Adrenal gland (tissue), 12 donors: Measurements from ENCODE around the gene IL31. TPM values are rescaled to one million over a fixed set of nuclear protein-coding genes. Genes with fewer than 3 reads are reported as not detected.

Source experiments
- DNase-seq, 7 donors: peaks; one replicate each; pipeline ENCODE4 v3.0.0-alpha.2; 2019 to 2020
- H3K27ac ChIP-seq, 5 donors: fragments of 200-600 bp; sonication (generic) in 4 of 5; 1 replicate in 3 of 5; 2 replicates in 2 of 5; pipeline versions ENCODE4 v1.5.1 to v1.8.0; 2016 to 2020; ENCODE audit warnings: mild to moderate bottlenecking in 1 of 5
- H3K27me3 ChIP-seq: fragments of 200-600 bp; 2 replicates; pipeline ENCODE4 v1.8.0; 2021
- H3K36me3 ChIP-seq, 2 donors: fragments of 200-600 bp; replicated peaks in 1 of 2; 1 replicate in 1 of 2; 2 replicates in 1 of 2; pipeline versions ENCODE4 v1.5.1 to v1.8.0; 2018 to 2022
- H3K4me1 ChIP-seq, 2 donors: fragments of 200-600 bp; replicated peaks in 1 of 2; 1 replicate in 1 of 2; 2 replicates in 1 of 2; pipeline versions ENCODE4 v1.5.1 to v1.8.0; 2018 to 2021
- H3K4me3 ChIP-seq, 4 donors: fragments of 200-600 bp; sonication (generic) in 3 of 4; one replicate each; pipeline ENCODE4 v1.5.1; 2016 to 2018
- H3K9me3 ChIP-seq, 3 donors: fragments of 200-600 bp; sonication (generic) in 1 of 3; replicated peaks in 1 of 3; 1 replicate in 2 of 3; 2 replicates in 1 of 3; pipeline versions ENCODE4 v1.5.1 to v1.8.0; 2016 to 2021
- CTCF ChIP-seq, 6 experiments: fragments of 450-650 bp in 4 of 6; fragments of 200-600 bp in 2 of 6; sonication (generic) in 1 of 6; IDR thresholded peaks; 1 replicate in 5 of 6; 2 replicates in 1 of 6; pipeline versions ENCODE4 v1.5.1 to v1.8.0; 2016 to 2021; ENCODE audit warnings: antibody characterized with exemption in 6 of 6, mild to moderate bottlenecking in 2 of 6, moderate library complexity in 1 of 6
- POLR2A ChIP-seq, 2 donors: fragments of 450-650 bp; IDR thresholded peaks; one replicate each; pipeline ENCODE4 v1.6.1; 2017; ENCODE audit warnings: antibody characterized with exemption in 2 of 2, mild to moderate bottlenecking in 2 of 2, moderate library complexity in 1 of 2
- WGBS, 4 donors: extraction: QIAGEN DNeasy Blood & Tissue Kit in 2 of 4; methylation state at CpG; one replicate each; pipeline versions ENCODE4 v1.1.5 to v1.1.7; 2013 to 2017; 5-methylcytosine and 5-hydroxymethylcytosine counted together
- intact Hi-C, 2 donors: fragments of 100-400 bp; cut with DNase I; formaldehyde crosslinking; loops; one replicate each; pipeline versions ENCODE4 v1.14.1 to v1.15.0; 2022 to 2023
- polyA plus RNA-seq, 3 donors: library from polyadenylated mRNA; stranded (reverse); fragments of 200-250 nt in 2 of 3; fragments of 350-450 nt in 1 of 3; fragmentation: Illumina TruSeq in 1 of 3; extraction: RNeasy Lipid Tissue Mini Kit (QIAGEN cat#74804) in 1 of 3; gene quantifications; one replicate each; pipeline ENCODE4 v1.2.3, GENCODE V29; 2013 to 2014
- total RNA-seq, 9 donors: library from RNA; depleted of rRNA in 4 of 9; stranded (reverse); fragments of >200 nt in 4 of 9; fragments of 120-200 nt in 1 of 9; fragmentation: NEBNext Ultra II Directional in 1 of 9; extraction: Animal tissue kit (Norgen Biotek cat#: 25700) in 1 of 9; gene quantifications; one replicate each; pipeline versions ENCODE4 v1.1.0 to v1.2.4, GENCODE V29; 2013 to 2023
- donor health status: healthy with polysubstance abuse.
- donor health status: Bipolar disorder and iron deficiency.
- donor health status: DM: yes; HTN: yes; CAD: no.
- donor health status: DM: no; HTN: no; CAD: no.
- donor health status: DM: no; HTN: no; CAD: no.
- donor health status: DM: yes; HTN: yes; CAD: no.

The IL31 gene
- total and polyA plus RNA-seq, 12 donors = not detected

- peak overlapping the region in 1 of 5 donors; percentile 22 for H3K27ac ChIP-seq
- H3K4me1 ChIP-seq = peaks cover 0 to 44% of the 10 kb centered on the region in 2 donors
- no peak overlapping the region for H3K4me3 ChIP-seq
- 72 to 79% (median 73%) methylated on average over 10 to 15 of the region's 15 CpGs for WGBS, 4 donors
- H3K36me3 ChIP-seq = peaks cover 0 to 44% of the 10 kb centered on the region in 2 donors
- H3K9me3 ChIP-seq = no peaks in the 10 kb centered on the region
- DNase-seq = peak in 5 of 7 donors; percentile 60 to 79 (median 62)
- no peaks in the 10 kb centered on the region for H3K27me3 ChIP-seq
- intact Hi-C loops = loop anchor here in 1 of 2 donors (10.0 kb wide), 1 partner anchor 202 kb away; no protein-coding TSS in a partner anchor
- TF ChIP-seq POLR2A (IDR thresholded peaks at IDR 0.05) (no peak), CTCF (IDR thresholded peaks at IDR 0.05) (peak in 5 of 6 experiments; percentile 33 to 55 (median 37))
Measured at GRCh38 chr12:122126713-122127597, 47.1 kb downstream of the IL31 start.

DNA sequence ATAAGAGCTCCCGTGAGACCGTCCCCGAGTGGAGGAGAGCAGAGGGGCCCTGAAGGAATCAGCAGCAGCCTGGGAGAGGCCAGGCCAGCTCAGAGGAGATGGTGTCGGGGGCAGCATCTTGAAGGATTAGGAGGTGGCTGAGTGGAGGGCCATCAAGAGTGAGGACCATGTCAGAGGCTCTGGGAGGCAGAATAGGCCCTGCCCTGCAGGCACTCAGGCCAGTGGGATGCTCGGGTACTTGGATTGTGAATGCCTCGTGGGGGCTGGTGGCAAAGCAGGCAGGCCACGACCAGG, 47.7 kb downstream of the IL31 start:
- Histone ChIP-seq H3K36me3 (peaks cover 0 to 38% of the 10 kb centered on the region in 2 donors), H3K27ac (no peak overlapping the region), H3K27me3 (no peaks in the 10 kb centered on the region), H3K4me3 (no peak overlapping the region), H3K9me3 (no peaks in the 10 kb centered on the region), H3K4me1 (peaks cover 0 to 50% of the 10 kb centered on the region in 2 donors)
- no peak for DNase-seq
- 72 to 85% (median 82%) methylated on average over 3 to 7 of the region's 7 CpGs for WGBS, 4 donors
- TF ChIP-seq CTCF (IDR thresholded peaks at IDR 0.05) = no peak
- no peak for TF ChIP-seq POLR2A (IDR thresholded peaks at IDR 0.05)
- intact Hi-C loops = loop anchor here in 1 of 2 donors (10.0 kb wide), 1 partner anchor 201 kb away; no protein-coding TSS in a partner anchor

DNA sequence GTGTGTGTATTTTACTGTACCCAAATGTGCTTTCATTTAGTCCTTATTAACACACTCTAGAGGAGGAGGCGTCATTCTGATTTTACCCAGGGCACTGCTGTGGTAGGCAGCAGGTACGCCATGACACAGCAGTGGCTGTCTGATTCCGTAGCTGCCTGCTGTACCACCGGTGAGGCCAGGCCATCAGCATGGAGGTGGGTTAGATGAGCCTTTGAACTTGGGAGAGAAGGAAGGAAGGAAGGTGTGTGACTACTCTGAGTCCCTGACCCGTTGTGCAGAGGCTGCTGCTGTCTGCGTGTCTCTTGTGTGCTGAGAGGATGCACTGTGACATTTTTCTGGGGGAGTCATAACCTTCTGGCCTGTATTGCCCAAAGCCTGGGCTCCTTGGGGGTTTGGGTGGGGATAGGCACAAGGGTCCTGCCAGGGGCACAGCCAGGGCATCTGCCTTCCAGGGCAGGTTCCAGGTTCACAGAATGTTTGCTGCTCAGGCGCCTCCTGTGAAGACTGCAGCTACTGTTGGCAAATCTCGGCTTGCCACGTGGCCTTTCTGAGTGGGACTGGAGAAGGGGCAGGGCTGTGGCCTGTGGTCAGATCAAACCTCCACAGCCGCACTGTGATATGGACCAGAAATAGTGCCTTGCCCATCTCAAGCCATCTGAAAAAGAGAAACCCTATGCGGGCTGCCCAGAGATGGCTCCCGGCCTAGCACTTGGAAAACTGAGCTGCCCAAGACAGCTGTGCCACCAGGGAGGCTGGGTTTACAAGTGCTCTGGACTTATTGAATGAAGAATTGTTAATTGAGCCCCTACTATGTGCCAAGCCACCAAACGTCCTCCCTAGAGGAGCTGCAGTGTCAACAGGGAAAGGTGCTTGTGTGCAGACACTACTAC, 48.3 kb downstream of the IL31 start:
- Histone ChIP-seq H3K4me1 (peaks cover 0 to 48% of the 10 kb centered on the region in 2 donors), H3K27ac (no peak overlapping the region), H3K36me3 (peaks cover 0 to 37% of the 10 kb centered on the region in 2 donors), H3K9me3 (no peaks in the 10 kb centered on the region), H3K27me3 (no peaks in the 10 kb centered on the region), H3K4me3 (no peak overlapping the region)
- intact Hi-C loops = loop anchor here in 1 of 2 donors (10.0 kb wide), 1 partner anchor 201 kb away; no protein-coding TSS in a partner anchor
- TF ChIP-seq POLR2A (IDR thresholded peaks at IDR 0.05) (no peak), CTCF (IDR thresholded peaks at IDR 0.05) (no peak)
- WGBS, 4 donors = 65 to 78% (median 71%) methylated on average over 8 to 13 of the region's 13 CpGs
- no peak for DNase-seq

DNA sequence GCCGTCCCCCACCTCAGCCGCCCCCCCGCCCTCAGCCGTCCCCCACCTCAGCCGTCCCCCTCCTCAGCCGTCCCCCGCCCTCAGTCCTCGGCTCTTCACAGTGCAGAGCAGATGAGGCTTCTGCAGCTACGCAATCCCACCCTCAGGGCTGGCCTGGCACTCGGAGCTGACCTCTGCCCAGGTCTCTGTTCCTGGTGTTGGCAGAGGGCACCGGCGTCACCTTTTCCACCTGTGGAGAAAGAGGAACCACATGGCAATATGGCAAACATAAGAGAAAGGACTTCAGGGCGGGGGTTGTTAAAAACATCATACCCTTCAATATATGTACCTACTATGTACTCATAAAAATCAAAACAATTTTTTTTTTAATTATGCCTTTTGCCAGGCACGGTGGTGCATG, 49.7 kb downstream of the IL31 start:
- no peaks in the 10 kb centered on the region for H3K9me3 ChIP-seq
- TF ChIP-seq CTCF (IDR thresholded peaks at IDR 0.05) (no peak), POLR2A (IDR thresholded peaks at IDR 0.05) (no peak)
- H3K27ac ChIP-seq = no peak overlapping the region
- H3K4me3 ChIP-seq = no peak overlapping the region
- no peak for DNase-seq
- H3K36me3 ChIP-seq = peaks cover 0 to 23% of the 10 kb centered on the region in 2 donors
- no peaks in the 10 kb centered on the region for H3K27me3 ChIP-seq
- 78 to 85% (median 82%) methylated on average over 4 to 14 of the region's 14 CpGs for WGBS, 4 donors
- intact Hi-C loops = loop anchor here in 1 of 2 donors (5.0 to 10.0 kb wide), 2 partner anchors 67 to 200 kb away; no protein-coding TSS in a partner anchor
- H3K4me1 ChIP-seq = peaks cover 0 to 45% of the 10 kb centered on the region in 2 donors
